ENCODE measurements around the gene PHF8.

- TF ChIP-seq CTCF (IDR thresholded peaks at IDR 0.05) (no peak), POLR2A (IDR thresholded peaks at IDR 0.05) (no peak)
These were observed 1.2 kb downstream of the PHF8 start for GRCh38 chrX:54043056-54043455.

All from breast epithelium (tissue), 3 donors.